Measurements from ENCODE around the gene ACSL5. TPM values are rescaled to one million over a fixed set of nuclear protein-coding genes. Genes with fewer than 3 reads are reported as not detected.

Gene ACSL5
- total and polyA plus RNA-seq, 2 donors (not counting 3 experiments of a cell fraction or from before 2014, with no cell fraction given) = 1.5 to 2.1 TPM

- no peak for DNase-seq (ENCODE audit: low read depth, low spot score)
- dilution Hi-C loops (cut with MboI; ENCODE audit: extremely low pct_ligation_motif_present, low sequenced_read_pairs) = no loop called here
- no TSS peak for BruUV-seq (replicated peaks)
- POLR2A ChIA-PET = no interaction called here
- H2AFZ ChIP-seq (ENCODE audit: low read depth, low read length) = no peak overlapping the region
- H3K4me3 ChIP-seq (replicated peaks in 1 of 3; ENCODE audit: insufficient read depth in 1 of 3, low read depth in 1 of 3, low read length in 3 of 3) = no peak overlapping the region
- H3K27me3 ChIP-seq (ENCODE audit: control insufficient read depth in 2 of 2, insufficient read depth in 2 of 2, low read length in 2 of 2) = no peaks in the 10 kb centered on the region
- H3K9me1 ChIP-seq (replicated peaks; ENCODE audit: control insufficient read depth, extremely low read depth, insufficient read depth, low read length) = no peaks in the 10 kb centered on the region
- H3K79me2 ChIP-seq (ENCODE audit: control insufficient read depth, insufficient read depth, low read length) = no peaks in the 10 kb centered on the region
- intact Hi-C loops (cut with micrococcal nuclease) = no loop called here
- no peaks in the 10 kb centered on the region for H3K36me3 ChIP-seq (ENCODE audit: control insufficient read depth in 2 of 2, extremely low read depth in 1 of 2, insufficient read depth in 2 of 2, low read length in 2 of 2)
- H4K20me1 ChIP-seq (replicated peaks; ENCODE audit: control insufficient read depth, extremely low read depth, insufficient read depth, low read length) = no peaks in the 10 kb centered on the region
- TF ChIP-seq EZH2 (IDR thresholded peaks at IDR 0.05; ENCODE audit: borderline replicate concordance, low read depth, low read length, severe bottlenecking) = no peak
- no peak for TF ChIP-seq FOS (IDR thresholded peaks at IDR 0.05; ENCODE audit: borderline replicate concordance, insufficient read depth, low read length)
- TF ChIP-seq MAX (IDR thresholded peaks at IDR 0.05; ENCODE audit: insufficient read depth, insufficient read length) = no peak
- TF ChIP-seq GATA2 (IDR thresholded peaks at IDR 0.05; ENCODE audit: insufficient read depth, insufficient read length, low read depth, low read length) = no peak
- TF ChIP-seq CTCF (IDR thresholded peaks at IDR 0.05; ENCODE audit: extremely low read depth in 1 of 2, insufficient read depth in 1 of 2, low read depth in 1 of 2, low read length in 2 of 2) = no peak
- TF ChIP-seq MYC (IDR thresholded peaks at IDR 0.05; ENCODE audit: low read depth, low read length) = no peak
- no peak for TF ChIP-seq POLR2AphosphoS5 (IDR thresholded peaks at IDR 0.05; ENCODE audit: insufficient read depth, low read depth, low read length)
- no peak for TF ChIP-seq JUN (IDR thresholded peaks at IDR 0.05; ENCODE audit: borderline replicate concordance, insufficient read depth, insufficient read length, low read depth)
- no peak for TF ChIP-seq POLR2A (IDR thresholded peaks at IDR 0.05; ENCODE audit: low read depth, low read length)
- H3K9me3 ChIP-seq (replicated peaks; ENCODE audit: control insufficient read depth, insufficient read depth, low read length) = no peaks in the 10 kb centered on the region
- no peak overlapping the region for H3K27ac ChIP-seq (ENCODE audit: insufficient read depth, low read depth, low read length)
- FAIRE-seq = no peak
- H3K4me2 ChIP-seq (ENCODE audit: insufficient read depth, low read length) = no peak overlapping the region
- no peaks in the 10 kb centered on the region for H3K4me1 ChIP-seq (ENCODE audit: control insufficient read depth, extremely low read depth, insufficient read depth, low read length)
- CTCF ChIA-PET = interaction anchor here (1.3 to 2.2 kb wide), 5 partner anchors 9 to 87 kb away, joined by 3 to 6 read pairs (median 5); no protein-coding TSS in a partner anchor
- no peak overlapping the region for H3K9ac ChIP-seq (replicated peaks; ENCODE audit: extremely low read depth, insufficient read depth, low read length)
These were observed 25.9 kb upstream of the ACSL5 start for GRCh38 chr10:112347709-112348671.

Data from endothelial cell of umbilical vein (primary cell).